Nephron progenitor cell (in vitro differentiated cells): ENCODE measurements around the gene EFNA5.
"Not testable (repeated sequence)": the region's sequence is repeated elsewhere in the genome, so short reads cannot be mapped to it uniquely, and the experiment has no call there.

ENCODE experiments used
- DNase-seq: peaks from one replicate; pipeline ENCODE4 v3.0.0; 2021
- H3K27ac Mint-ChIP-seq: 2 replicates; pipeline ENCODE4 v1.8.0; 2021; ENCODE audit warnings: mild to moderate bottlenecking, moderate library complexity, mixed read lengths
- H3K27me3 Mint-ChIP-seq: 2 replicates; pipeline ENCODE4 v1.8.0; 2021; ENCODE audit warnings: mild to moderate bottlenecking, low read depth, mixed read lengths; ENCODE audit not compliant: poor library complexity
- H3K36me3 Mint-ChIP-seq: 2 replicates; pipeline ENCODE4 v1.8.0; 2021; ENCODE audit warnings: low read depth, mixed read lengths
- H3K4me1 Mint-ChIP-seq: 2 replicates; pipeline ENCODE4 v1.8.0; 2021; ENCODE audit warnings: mixed read lengths
- H3K4me3 Mint-ChIP-seq: 2 replicates; pipeline ENCODE4 v1.8.0; 2021; ENCODE audit warnings: mild to moderate bottlenecking, moderate library complexity, mixed read lengths
- H3K9me3 Mint-ChIP-seq: 2 replicates; pipeline ENCODE4 v1.8.0; 2021; ENCODE audit warnings: mild to moderate bottlenecking, moderate library complexity, mixed read lengths
- TF ChIP-seq, protein P1 (sequence below): fragments of 200-600 bp; sonication (generic); IDR thresholded peaks from 2 replicates; pipeline ENCODE4 v1.5.0; 2021; ENCODE audit warnings: antibody characterized with exemption

The EFNA5 gene

DNA sequence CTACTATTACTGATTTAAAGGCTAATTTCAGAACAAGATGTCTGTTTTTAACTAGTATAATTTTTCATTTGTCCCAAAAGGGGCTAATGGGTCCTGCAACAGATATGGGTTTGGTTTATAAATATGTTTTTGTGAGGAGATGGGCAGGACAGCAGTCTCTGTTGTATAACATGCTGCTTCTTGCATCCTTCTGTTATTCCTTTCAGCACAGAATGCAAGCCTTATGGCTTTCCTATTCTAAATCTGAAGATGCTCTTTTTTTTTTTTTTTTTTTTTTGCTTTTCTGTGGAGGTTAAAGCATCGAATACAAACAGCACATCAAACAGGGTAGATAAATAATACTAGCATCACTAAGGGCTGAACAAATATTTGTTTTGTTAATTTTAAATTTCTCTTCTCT is 235.7 kb downstream of the EFNA5 start:
- no peak for DNase-seq
- TF ChIP-seq, protein P1, sequence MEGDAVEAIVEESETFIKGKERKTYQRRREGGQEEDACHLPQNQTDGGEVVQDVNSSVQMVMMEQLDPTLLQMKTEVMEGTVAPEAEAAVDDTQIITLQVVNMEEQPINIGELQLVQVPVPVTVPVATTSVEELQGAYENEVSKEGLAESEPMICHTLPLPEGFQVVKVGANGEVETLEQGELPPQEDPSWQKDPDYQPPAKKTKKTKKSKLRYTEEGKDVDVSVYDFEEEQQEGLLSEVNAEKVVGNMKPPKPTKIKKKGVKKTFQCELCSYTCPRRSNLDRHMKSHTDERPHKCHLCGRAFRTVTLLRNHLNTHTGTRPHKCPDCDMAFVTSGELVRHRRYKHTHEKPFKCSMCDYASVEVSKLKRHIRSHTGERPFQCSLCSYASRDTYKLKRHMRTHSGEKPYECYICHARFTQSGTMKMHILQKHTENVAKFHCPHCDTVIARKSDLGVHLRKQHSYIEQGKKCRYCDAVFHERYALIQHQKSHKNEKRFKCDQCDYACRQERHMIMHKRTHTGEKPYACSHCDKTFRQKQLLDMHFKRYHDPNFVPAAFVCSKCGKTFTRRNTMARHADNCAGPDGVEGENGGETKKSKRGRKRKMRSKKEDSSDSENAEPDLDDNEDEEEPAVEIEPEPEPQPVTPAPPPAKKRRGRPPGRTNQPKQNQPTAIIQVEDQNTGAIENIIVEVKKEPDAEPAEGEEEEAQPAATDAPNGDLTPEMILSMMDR: no peak
- Mint-ChIP-seq H3K4me3 (no peak overlapping the region), H3K9me3 (peaks cover 14% of the 10 kb centered on the region), H3K4me1 (peaks cover 23% of the 10 kb centered on the region), H3K36me3 (peaks cover 13% of the 10 kb centered on the region), H3K27ac (no peak overlapping the region), H3K27me3 (no peaks in the 10 kb centered on the region)

DNA sequence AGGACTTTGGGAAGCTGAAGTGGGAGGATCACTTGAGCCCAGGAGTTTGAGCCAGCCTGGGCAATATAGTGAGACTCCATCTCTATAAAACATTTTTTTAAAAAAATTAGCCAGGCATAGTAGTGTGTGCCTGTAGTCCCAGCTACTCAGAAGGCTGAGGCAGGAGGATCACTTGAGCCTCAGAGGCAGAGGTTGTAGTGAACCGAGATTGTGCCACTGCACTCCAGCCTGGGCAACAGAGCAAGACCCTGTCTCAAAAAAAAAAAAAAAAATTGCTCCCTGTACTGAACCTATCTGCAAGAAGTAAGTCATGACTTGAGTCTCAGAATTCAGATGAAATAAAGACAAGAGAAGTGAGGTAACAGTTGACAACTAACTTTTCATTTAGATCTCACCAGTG is 237.1 kb downstream of the EFNA5 start:
- not testable (repeated sequence) for H3K27ac Mint-ChIP-seq, H3K36me3 Mint-ChIP-seq, H3K4me3 Mint-ChIP-seq, DNase-seq, H3K27me3 Mint-ChIP-seq, H3K9me3 Mint-ChIP-seq
- peaks cover 23% of the 10 kb centered on the region for H3K4me1 Mint-ChIP-seq

DNA sequence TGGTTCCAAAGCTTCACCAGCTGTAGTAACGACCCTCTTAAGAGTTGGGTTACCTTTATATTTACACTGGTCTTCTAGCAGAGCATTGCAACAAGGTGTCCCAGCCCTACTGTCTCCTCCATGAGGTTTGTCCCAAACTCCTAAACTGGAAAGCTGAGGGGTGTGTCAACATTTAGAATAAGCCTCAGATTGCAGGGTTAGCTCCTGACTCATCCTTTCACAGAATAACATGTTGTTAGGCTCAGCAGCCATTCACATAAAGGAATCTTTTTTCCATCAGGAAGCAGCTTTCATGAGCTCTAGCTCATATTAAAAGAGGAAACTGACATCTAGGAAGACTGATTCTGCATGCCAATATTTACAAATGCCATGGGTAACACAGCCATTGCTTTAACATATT is 238.7 kb downstream of the EFNA5 start:
- Mint-ChIP-seq H3K9me3 (no peaks in the 10 kb centered on the region), H3K27ac (no peak overlapping the region), H3K36me3 (peaks cover 3% of the 10 kb centered on the region), H3K27me3 (no peaks in the 10 kb centered on the region), H3K4me1 (peaks cover 16% of the 10 kb centered on the region), H3K4me3 (no peak overlapping the region)
- TF ChIP-seq, protein P1: no peak
- no peak for DNase-seq

DNA sequence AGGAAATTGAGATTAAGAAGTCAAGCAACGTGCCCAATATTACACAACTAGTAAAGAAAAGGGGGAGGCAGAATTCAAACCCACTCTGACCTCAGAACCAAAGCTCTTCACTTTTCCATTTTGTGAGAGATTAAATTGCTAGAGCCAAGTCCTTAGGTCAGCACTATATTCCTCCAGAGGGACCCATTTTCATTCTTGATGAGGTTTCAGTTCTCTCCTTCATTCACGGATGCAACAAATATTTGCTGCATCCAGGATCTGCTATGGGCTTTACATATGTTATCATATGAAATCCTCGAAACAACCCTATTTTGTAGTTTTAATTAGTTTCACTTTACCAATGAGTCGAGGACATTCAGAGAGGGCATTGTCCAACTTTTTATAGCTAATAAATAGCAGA is 239.2 kb downstream of the EFNA5 start:
- no peak for DNase-seq
- H3K27me3 Mint-ChIP-seq: no peaks in the 10 kb centered on the region
- no peaks in the 10 kb centered on the region for H3K9me3 Mint-ChIP-seq
- H3K36me3 Mint-ChIP-seq: peaks cover 7% of the 10 kb centered on the region
- H3K4me1 Mint-ChIP-seq: peaks cover 11% of the 10 kb centered on the region
- no peak overlapping the region for H3K27ac Mint-ChIP-seq
- TF ChIP-seq, protein P1: no peak
- H3K4me3 Mint-ChIP-seq: no peak overlapping the region

DNA sequence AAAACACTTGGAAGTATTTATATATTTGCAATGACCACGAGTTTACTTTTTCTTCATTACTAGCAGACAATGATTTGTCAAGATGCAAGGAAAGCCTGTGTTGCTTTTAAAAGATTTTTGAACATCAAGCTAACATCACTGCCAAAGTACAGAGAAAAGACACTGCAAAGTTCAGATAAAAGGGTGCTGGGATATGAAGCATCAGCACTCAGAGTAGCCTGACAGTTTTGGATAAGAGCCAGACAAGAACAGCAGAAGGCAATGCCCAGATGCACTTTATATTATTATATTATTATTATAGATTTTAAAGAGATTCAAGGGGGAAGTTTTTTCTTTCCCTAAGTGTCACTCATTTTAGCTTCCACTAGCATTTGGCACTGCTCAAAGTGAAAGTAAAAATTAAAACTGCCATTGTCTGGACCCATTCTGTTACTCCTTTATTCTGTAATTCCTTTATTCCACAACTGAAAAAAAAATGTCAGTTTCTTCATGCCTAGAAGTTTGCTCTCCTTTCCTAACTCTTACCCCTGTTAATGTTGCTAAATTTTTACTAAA is 240.6 kb downstream of the EFNA5 start:
- H3K4me1 Mint-ChIP-seq: no peaks in the 10 kb centered on the region
- H3K36me3 Mint-ChIP-seq: peaks cover 7% of the 10 kb centered on the region
- H3K27ac Mint-ChIP-seq: no peak overlapping the region

DNA sequence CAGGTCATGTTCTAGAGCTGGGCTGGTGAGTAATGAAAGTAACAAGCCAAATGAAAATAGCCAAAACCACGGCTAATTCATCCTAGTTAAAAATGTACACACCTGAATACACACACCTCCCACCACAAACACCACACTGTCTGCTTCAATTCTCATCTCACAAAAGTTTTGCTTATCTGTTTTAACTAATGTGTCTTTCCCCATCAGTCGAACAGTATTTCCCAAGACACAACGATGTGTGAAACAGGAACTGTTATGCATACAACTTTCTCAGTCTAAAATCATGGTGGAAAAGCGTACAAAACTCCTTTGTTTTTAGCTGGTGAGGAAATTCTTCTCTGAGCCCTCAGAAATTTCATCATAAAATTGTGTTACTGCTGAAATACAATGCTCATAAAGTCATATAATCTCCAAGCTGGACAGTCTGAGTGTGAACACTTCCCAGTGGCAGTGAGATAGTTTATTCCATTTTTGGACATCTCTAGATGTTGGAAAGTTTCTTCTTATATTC is 242.4 kb downstream of the EFNA5 start:
- Mint-ChIP-seq H3K9me3 (no peaks in the 10 kb centered on the region), H3K27me3 (no peaks in the 10 kb centered on the region), H3K27ac (no peak overlapping the region), H3K4me3 (no peak overlapping the region), H3K4me1 (no peaks in the 10 kb centered on the region), H3K36me3 (peaks cover 7% of the 10 kb centered on the region)
- TF ChIP-seq, protein P1: no peak
- DNase-seq: no peak

More for the DNA sequence above, 240.6 kb downstream of the EFNA5 start:
- no peak for DNase-seq
- H3K27me3 Mint-ChIP-seq: no peaks in the 10 kb centered on the region
- H3K9me3 Mint-ChIP-seq: no peaks in the 10 kb centered on the region
- no peak overlapping the region for H3K4me3 Mint-ChIP-seq
- TF ChIP-seq, protein P1: no peak
